Gastrocnemius medialis (tissue), 4 donors: ENCODE data around the gene NCOA7. TPM values are rescaled to one million over a fixed set of nuclear protein-coding genes. Genes with fewer than 3 reads are reported as not detected.
A peak's percentile ranks its signal among the peaks of the same experiment; 100 is the strongest.

ENCODE experiments used
- ATAC-seq, 2 donors: fragments of 150-250 bp; one replicate each; pipeline ENCODE4 v1.9.1; 2016
- DNase-seq, 2 donors: peaks; one replicate each; pipeline ENCODE4 v3.0.0-alpha.2; 2019
- H3K27ac ChIP-seq, 4 donors: fragments of 200-600 bp; sonication (generic); 1 replicate in 1 of 4; 2 replicates in 3 of 4; pipeline ENCODE4 v1.5.1; 2016 to 2018; ENCODE audit warnings: mild to moderate bottlenecking in 2 of 4, moderate library complexity in 1 of 4
- H3K27me3 ChIP-seq, 3 donors: fragments of 200-600 bp; sonication (generic) in 2 of 3; 1 replicate in 1 of 3; 2 replicates in 2 of 3; pipeline versions ENCODE4 v1.5.1 to v1.6.0; 2016 to 2019; ENCODE audit warnings: mild to moderate bottlenecking in 1 of 3, moderate library complexity in 1 of 3
- H3K36me3 ChIP-seq, 2 donors: fragments of 200-600 bp; sonication (generic) in 1 of 2; one replicate each; pipeline ENCODE4 v1.5.1; 2017 to 2018
- H3K4me1 ChIP-seq, 2 donors: fragments of 200-600 bp; sonication (generic) in 1 of 2; one replicate each; pipeline ENCODE4 v1.5.1; 2016 to 2017; ENCODE audit warnings: mild to moderate bottlenecking in 2 of 2
- H3K4me3 ChIP-seq, 4 donors: fragments of 200-600 bp; sonication (generic) in 3 of 4; 1 replicate in 1 of 4; 2 replicates in 3 of 4; pipeline ENCODE4 v1.5.1; 2016 to 2019; ENCODE audit warnings: mild to moderate bottlenecking in 2 of 4
- H3K9me3 ChIP-seq, 3 donors: fragments of 200-600 bp; sonication (generic) in 2 of 3; 1 replicate in 1 of 3; 2 replicates in 2 of 3; pipeline ENCODE4 v1.5.1; 2016 to 2019
- CTCF ChIP-seq, 5 experiments: fragments of 450-650 bp in 3 of 5; fragments of 200-600 bp in 2 of 5; sonication (generic) in 2 of 5; IDR thresholded peaks in 4 of 5; conservative IDR thresholded peaks in 1 of 5; 1 replicate in 4 of 5; 2 replicates in 1 of 5; pipeline ENCODE4 v1.5.1; 2016 to 2019; ENCODE audit warnings: antibody characterized with exemption in 5 of 5, mild to moderate bottlenecking in 3 of 5, moderate library complexity in 3 of 5
- POLR2A ChIP-seq, 2 donors: fragments of 450-650 bp; IDR thresholded peaks; one replicate each; pipeline ENCODE4 v1.6.1; 2017; ENCODE audit warnings: antibody characterized with exemption in 2 of 2, mild to moderate bottlenecking in 2 of 2, moderate library complexity in 2 of 2
- in situ Hi-C, 4 donors: fragments of 200-750 bp; cut with MboI; loops; one replicate each; pipeline versions ENCODE4 v1.15.0 to v1.8.0; 2017; ENCODE audit warnings: low sequenced_read_pairs in 4 of 4
- intact Hi-C: fragments of 100-400 bp; cut with DNase I; formaldehyde crosslinking; loops from one replicate; pipeline ENCODE4 v1.15.1; 2023; ENCODE audit warnings: low total_unique reads
- total RNA-seq, 4 donors: library from RNA; depleted of rRNA; stranded (reverse); fragments of >200 nt; gene quantifications; one replicate each; pipeline versions ENCODE4 v1.1.0 to v1.2.3, GENCODE V29; 2016

Gene NCOA7
- total RNA-seq, 4 donors from 2014 or later, result 7.0 to 9.5 (median 9.2) TPM

GRCh38 chr6:125944896-125945295, 154.1 kb downstream of the NCOA7 start:
- intact Hi-C loops, result no loop called here
- H3K27ac ChIP-seq, result peak overlapping the region in 2 of 4 donors; percentile 3 to 30

GRCh38 chr6:125945378-125946141, 154.8 kb downstream of the NCOA7 start:
- intact Hi-C loops (no loop called here), in situ Hi-C loops (no loop called here)
- Histone ChIP-seq H3K27me3 (no peaks in the 10 kb centered on the region), H3K36me3 (no peaks in the 10 kb centered on the region), H3K4me3 (no peak overlapping the region), H3K27ac (peak overlapping the region in 3 of 4 donors; percentile 1 to 62 (median 27)), H3K9me3 (no peaks in the 10 kb centered on the region), H3K4me1 (no peaks in the 10 kb centered on the region)
- DNase-seq (no peak), ATAC-seq (no peak)
- TF ChIP-seq POLR2A (IDR thresholded peaks at IDR 0.05) (no peak), CTCF (IDR thresholded peaks at IDR 0.05 in 4 of 5, conservative IDR thresholded peaks at IDR 0.05 in 1 of 5) (no peak)

More at GRCh38 chr6:125944896-125945295, 154.1 kb downstream of the NCOA7 start:
- no peaks in the 10 kb centered on the region for H3K36me3 ChIP-seq
- H3K27me3 ChIP-seq, result no peaks in the 10 kb centered on the region
- in situ Hi-C loops, result no loop called here
- TF ChIP-seq POLR2A (IDR thresholded peaks at IDR 0.05), result no peak
- TF ChIP-seq CTCF (IDR thresholded peaks at IDR 0.05 in 4 of 5, conservative IDR thresholded peaks at IDR 0.05 in 1 of 5), result no peak
- H3K4me1 ChIP-seq, result no peaks in the 10 kb centered on the region
- no peak overlapping the region for H3K4me3 ChIP-seq
- no peaks in the 10 kb centered on the region for H3K9me3 ChIP-seq
- no peak for ATAC-seq
- no peak for DNase-seq

GRCh38 chr6:125947615-125948014, 156.9 kb downstream of the NCOA7 start:
- DNase-seq (no peak), ATAC-seq (no peak)
- Histone ChIP-seq H3K4me3 (no peak overlapping the region), H3K9me3 (no peaks in the 10 kb centered on the region), H3K36me3 (no peaks in the 10 kb centered on the region), H3K4me1 (no peaks in the 10 kb centered on the region), H3K27ac (no peak overlapping the region), H3K27me3 (no peaks in the 10 kb centered on the region)
- intact Hi-C loops (no loop called here), in situ Hi-C loops (no loop called here)
- TF ChIP-seq POLR2A (IDR thresholded peaks at IDR 0.05) (no peak), CTCF (IDR thresholded peaks at IDR 0.05 in 4 of 5, conservative IDR thresholded peaks at IDR 0.05 in 1 of 5) (no peak)

GRCh38 chr6:125948455-125948854, 157.7 kb downstream of the NCOA7 start:
- Histone ChIP-seq H3K4me1 (no peaks in the 10 kb centered on the region), H3K4me3 (no peak overlapping the region), H3K36me3 (no peaks in the 10 kb centered on the region), H3K9me3 (no peaks in the 10 kb centered on the region), H3K27me3 (no peaks in the 10 kb centered on the region), H3K27ac (no peak overlapping the region)
- DNase-seq (no peak), ATAC-seq (no peak)
- intact Hi-C loops, result no loop called here
- in situ Hi-C loops, result no loop called here
- TF ChIP-seq CTCF (IDR thresholded peaks at IDR 0.05 in 4 of 5, conservative IDR thresholded peaks at IDR 0.05 in 1 of 5), result no peak
